IMR-90 (cell line): ENCODE measurements around the gene BMPER. TPM values are rescaled to one million over a fixed set of nuclear protein-coding genes. Genes with fewer than 3 reads are reported as not detected.

Source experiments
- ATAC-seq: fragments of 200-7000 bp; cut with Tn5 transposase; 2 replicates; pipeline ENCODE4 v1.9.1; 2020; ENCODE audit warnings: low read depth, mild to moderate bottlenecking, moderate library complexity
- BruUV-seq: library from RNA; stranded (reverse); fragments of 400-500 nt; replicated peaks from 2 replicates; lab custom pipeline; 2021; lab: Mats Ljungman, UMichigan
- CTCF ChIA-PET: fragments of 300-600 bp; formaldehyde crosslinking; extraction: SDS; loops from one replicate; lab custom pipeline; 2021; ENCODE audit warnings: antibody characterized with exemption; lab: Yijun Ruan, JAX
- POLR2A ChIA-PET: fragments of 300-600 bp; sonication (Branson Sonifier 250); formaldehyde crosslinking; loops from one replicate; lab custom pipeline; 2022; ENCODE audit warnings: antibody characterized with exemption; ENCODE audit not compliant: unreplicated experiment; lab: Charles Lee
- DNase-seq: peaks from one replicate; pipeline ENCODE4 v3.0.0; 2013
- H2AFZ ChIP-seq: replicated peaks from 2 replicates; pipeline ENCODE3; 2013; ENCODE audit warnings: low read length, mild to moderate bottlenecking; ENCODE audit not compliant: poor library complexity
- H2AK5ac ChIP-seq: 2 replicates; pipeline ENCODE4 v1.6.1; 2013; ENCODE audit warnings: low read depth, low read length, inconsistent platforms
- H2AK9ac ChIP-seq: replicated peaks from 2 replicates; pipeline ENCODE3; 2013; ENCODE audit warnings: mild to moderate bottlenecking, low read depth, low read length, moderate library complexity; ENCODE audit not compliant: poor library complexity
- H2BK120ac ChIP-seq: 2 replicates; pipeline ENCODE4 v1.6.1; 2013; ENCODE audit warnings: low read depth, low read length, inconsistent platforms
- H2BK15ac ChIP-seq: 3 replicates; pipeline ENCODE4 v1.6.1; 2013; ENCODE audit warnings: low read depth, low read length, inconsistent platforms
- H2BK20ac ChIP-seq: 2 replicates; pipeline ENCODE4 v1.6.1; 2013; ENCODE audit warnings: low read depth, mild to moderate bottlenecking, inconsistent platforms, low read length, moderate library complexity
- H2BK5ac ChIP-seq: 2 replicates; pipeline ENCODE4 v1.6.1; 2013; ENCODE audit warnings: mild to moderate bottlenecking, low read depth, low read length, inconsistent platforms; ENCODE audit not compliant: poor library complexity, severe bottlenecking
- H3K14ac ChIP-seq: replicated peaks from 2 replicates; pipeline ENCODE4 v1.6.1; 2013; ENCODE audit warnings: low read depth, low read length, inconsistent platforms
- H3K18ac ChIP-seq: 2 replicates; pipeline ENCODE4 v1.6.1; 2013; ENCODE audit warnings: low read depth, low read length, control low read depth
- H3K23ac ChIP-seq: 2 replicates; pipeline ENCODE4 v1.6.1; 2013; ENCODE audit warnings: low read depth, low read length, inconsistent platforms
- H3K27ac ChIP-seq: 2 replicates; pipeline ENCODE4 v1.5.1; 2013; ENCODE audit warnings: mild to moderate bottlenecking, control low read depth, low read length; ENCODE audit not compliant: insufficient read depth
- H3K27me3 ChIP-seq: 2 replicates; pipeline ENCODE4 v1.6.1; 2013; ENCODE audit warnings: low read length; ENCODE audit not compliant: control insufficient read depth, insufficient read depth
- H3K36me3 ChIP-seq: 2 replicates; pipeline ENCODE4 v1.6.1; 2013; ENCODE audit warnings: low read length, mixed read lengths; ENCODE audit not compliant: control insufficient read depth, insufficient read depth
- H3K4ac ChIP-seq: 2 replicates; pipeline ENCODE4 v1.6.1; 2013; ENCODE audit warnings: low read depth, low read length, inconsistent platforms
- H3K4me1 ChIP-seq: 2 replicates; pipeline ENCODE4 v1.6.1; 2013; ENCODE audit warnings: low read length, mixed read lengths; ENCODE audit not compliant: control insufficient read depth, insufficient read depth
- H3K4me2 ChIP-seq: 2 replicates; pipeline ENCODE4 v1.6.1; 2013; ENCODE audit warnings: low read depth, mild to moderate bottlenecking, control low read depth, low read length, moderate library complexity
- H3K4me3 ChIP-seq: 2 replicates; pipeline ENCODE4 v1.5.1; 2013; ENCODE audit warnings: low read depth, mild to moderate bottlenecking, control low read depth, low read length, moderate library complexity; ENCODE audit not compliant: insufficient read depth
- H3K56ac ChIP-seq: 2 replicates; pipeline ENCODE4 v1.6.1; 2013; ENCODE audit warnings: low read length, inconsistent platforms; ENCODE audit not compliant: insufficient read depth; ENCODE audit errors: extremely low read depth
- H3K79me1 ChIP-seq, 2 experiments: 2 replicates each; pipeline ENCODE4 v1.6.1; 2013; ENCODE audit warnings: low read length in 2 of 2, inconsistent platforms in 1 of 2, low read depth in 1 of 2
- H3K9ac ChIP-seq: 2 replicates; pipeline ENCODE4 v1.6.1; 2013; ENCODE audit warnings: low read depth, low read length, control low read depth
- H3K9me1 ChIP-seq: 2 replicates; pipeline ENCODE4 v1.6.1; 2013; ENCODE audit warnings: low read length, inconsistent platforms; ENCODE audit not compliant: insufficient read depth
- H3K9me3 ChIP-seq: 2 replicates; pipeline ENCODE4 v1.6.1; 2013; ENCODE audit warnings: low read length; ENCODE audit not compliant: control insufficient read depth, insufficient read depth
- H4K20me1 ChIP-seq: 2 replicates; pipeline ENCODE4 v1.6.1; 2013; ENCODE audit warnings: low read length, inconsistent platforms; ENCODE audit not compliant: insufficient read depth
- H4K5ac ChIP-seq: 2 replicates; pipeline ENCODE4 v1.6.1; 2013; ENCODE audit warnings: mild to moderate bottlenecking, low read depth, low read length, control low read depth
- H4K8ac ChIP-seq, 2 experiments: 2 replicates each; pipeline ENCODE4 v1.6.1; 2013; ENCODE audit warnings: low read depth in 2 of 2, low read length in 2 of 2, control low read depth in 1 of 2, inconsistent platforms in 1 of 2
- H4K91ac ChIP-seq: 2 replicates; pipeline ENCODE4 v1.6.1; 2013; ENCODE audit warnings: low read depth, low read length, inconsistent platforms; ENCODE audit not compliant: insufficient read depth
- MXI1 ChIP-seq: IDR thresholded peaks from 2 replicates; pipeline ENCODE4 v1.6.1; 2012; ENCODE audit warnings: low read depth, mild to moderate bottlenecking, low read length, moderate library complexity, borderline replicate concordance
- NFE2L2 ChIP-seq: fragments of 150-350 bp; IDR thresholded peaks from 2 replicates; pipeline ENCODE4 v1.6.1; 2016; ENCODE audit warnings: low read depth, mild to moderate bottlenecking, low read length
- RAD21 ChIP-seq: IDR thresholded peaks from 2 replicates; pipeline ENCODE4 v1.6.1; 2012; ENCODE audit warnings: low read length, improper control_type of control experiment
- RCOR1 ChIP-seq: IDR thresholded peaks from 2 replicates; pipeline ENCODE4 v1.6.1; 2012; ENCODE audit warnings: mild to moderate bottlenecking, low read length, improper control_type of control experiment; ENCODE audit not compliant: insufficient replicate concordance
- SMC3 ChIP-seq: fragments of 150-350 bp; IDR thresholded peaks from 2 replicates; pipeline ENCODE4 v1.6.1; 2016; ENCODE audit warnings: low read depth, mild to moderate bottlenecking, antibody characterized with exemption, low read length, moderate library complexity
- WGBS, 2 experiments: methylation state at CpG; one replicate each; pipeline versions ENCODE4 v1.1.5 to v1.1.7; 2013; ENCODE audit warnings: missing lambda C conversion rate in 2 of 2; ENCODE audit not compliant: insufficient read length in 1 of 2; ENCODE audit errors: extremely low coverage in 2 of 2; 5-methylcytosine and 5-hydroxymethylcytosine counted together
- dilution Hi-C: fragments of 300-500 bp; cut with HindIII; formaldehyde crosslinking; loops from one replicate; pipeline ENCODE4 v1.14.3; 2018; ENCODE audit warnings: low sequenced_read_pairs; ENCODE audit not compliant: unreplicated experiment
- in situ Hi-C: fragments of 300-500 bp; cut with MboI; formaldehyde crosslinking; loops from 3 replicates; pipeline ENCODE4 v1.14.3; 2019; ENCODE audit warnings: low sequenced_read_pairs, inconsistent platforms, mixed read lengths
- intact Hi-C: fragments of 100-400 bp; cut with micrococcal nuclease; formaldehyde crosslinking; loops from 2 replicates; pipeline ENCODE4 v1.10.0; 2022
- polyA plus RNA-seq, 3 experiments: library from polyadenylated mRNA; depleted of rRNA; stranded (reverse); fragments of >200 nt; gene quantifications; 2 replicates each; pipeline ENCODE4 v1.2.3, GENCODE V29; 2012; ENCODE audit warnings: low replicate concordance in 1 of 3
- total RNA-seq: library from RNA; depleted of rRNA; stranded (reverse); fragments of >200 nt; gene quantifications from 2 replicates; pipeline ENCODE4 v1.2.3, GENCODE V29; 2012

BMPER gene
- total and polyA plus RNA-seq, 2 of the 4 experiments (the other 2 are of a cell fraction) = 6.2 to 7.9 TPM

DNA sequence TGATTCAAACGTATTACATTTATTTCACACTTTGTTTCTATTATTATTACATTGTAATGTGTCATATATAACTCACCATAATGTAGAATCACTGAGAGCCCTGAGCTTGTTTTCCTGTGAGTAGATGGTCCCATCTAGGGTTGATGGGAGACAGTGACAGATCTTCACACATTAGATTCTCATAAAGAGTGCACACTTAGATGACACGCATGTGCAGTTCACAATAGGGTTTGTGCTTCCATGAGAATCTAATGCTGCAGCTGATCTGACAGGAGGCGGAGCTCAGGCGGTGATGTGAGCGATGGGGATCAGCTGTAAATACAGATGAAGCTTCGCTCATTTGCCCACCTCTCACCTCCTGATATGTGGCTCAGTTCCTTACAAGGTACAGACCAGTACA, 36.1 kb downstream of the BMPER start:
- in situ Hi-C loops = no loop called here
- intact Hi-C loops = no loop called here

More for the DNA sequence above, 36.1 kb downstream of the BMPER start:
- Histone ChIP-seq H3K4me2 (no peak overlapping the region), H3K4ac (no peak overlapping the region), H2BK15ac (0 out of 3 replicates have a peak overlapping the region, but pooled peaks have one; percentile 13), H4K5ac (no peak overlapping the region; the same call in 1 of the 2 replicates), H3K9me1 (no peaks in the 10 kb centered on the region; the same call in 1 of the 2 replicates), H2BK20ac (no peak overlapping the region), H2BK120ac (no peak overlapping the region), H3K36me3 (peaks cover 3% of the 10 kb centered on the region; the same call in 1 of the 2 replicates), H3K18ac (peak overlapping the region; percentile 2; the same call in 1 of the 2 replicates), H3K56ac (no peak overlapping the region), H4K91ac (peak overlapping the region; percentile 5; the same call in 1 of the 2 replicates), H3K27me3 (no peaks in the 10 kb centered on the region), H2AFZ (no peak overlapping the region), H4K20me1 (no peaks in the 10 kb centered on the region), H3K9ac (no peak overlapping the region), H2AK9ac (no peak overlapping the region), H3K9me3 (no peaks in the 10 kb centered on the region), H3K23ac (no peak overlapping the region), H2AK5ac (peak overlapping the region; percentile 8), H3K79me1 (no peaks in the 10 kb centered on the region), H4K8ac (no peak overlapping the region), H3K4me1 (peaks cover 6% of the 10 kb centered on the region), H3K27ac (no peak overlapping the region), H3K14ac (no peak overlapping the region), H2BK5ac (no peak overlapping the region), H3K4me3 (no peak overlapping the region)
- CTCF ChIA-PET = interaction anchor here (1.3 kb wide), 1 partner anchor 9 kb away, joined by 4 read pairs; no protein-coding TSS in a partner anchor
- DNase-seq (no peak), ATAC-seq (no peak)
- TF ChIP-seq MXI1 (no peak), RCOR1 (no peak), SMC3 (no peak), RAD21 (no peak), NFE2L2 (no peak)
- no CpG with 5 or more reads among the region's 6 CpGs for WGBS, 2 experiments
- POLR2A ChIA-PET = no interaction called here
- no TSS peak for BruUV-seq
- dilution Hi-C loops = no loop called here
